Kidney epithelial cell (primary cell): ENCODE data around the gene ARID4A. TPM values are rescaled to one million over a fixed set of nuclear protein-coding genes. Genes with fewer than 3 reads are reported as not detected.
A peak's percentile ranks its signal among the peaks of the same experiment; 100 is the strongest.
"Not testable (repeated sequence)": the region's sequence is repeated elsewhere in the genome, so short reads cannot be mapped to it uniquely, and the experiment has no call there.

Source experiments
- DNase-seq: peaks from one replicate; pipeline ENCODE4 v3.0.0-alpha.2; 2010; ENCODE audit warnings: low read depth
- H3K27me3 ChIP-seq: 2 replicates; pipeline ENCODE4 v1.6.0; 2011; ENCODE audit warnings: low read length; ENCODE audit not compliant: control insufficient read depth, insufficient read depth
- H3K36me3 ChIP-seq: 2 replicates; pipeline ENCODE4 v1.5.1; 2011; ENCODE audit warnings: low read length; ENCODE audit not compliant: control insufficient read depth, insufficient read depth
- H3K4me3 ChIP-seq: 2 replicates; pipeline ENCODE4 v1.5.1; 2011; ENCODE audit warnings: low read depth, mild to moderate bottlenecking, control low read depth, low read length
- CTCF ChIP-seq: IDR thresholded peaks from 2 replicates; pipeline ENCODE4 v1.5.1; 2011; ENCODE audit warnings: mild to moderate bottlenecking, moderate library complexity, low read length, control low read depth, inconsistent platforms; ENCODE audit not compliant: insufficient read depth, poor library complexity, severe bottlenecking
- total RNA-seq: library from RNA; depleted of rRNA; stranded (reverse); fragments of >200 nt; gene quantifications from 2 replicates; pipeline ENCODE4 v1.2.3, GENCODE V29; 2015

ARID4A gene
- 4.4 and 4.6 TPM in 2 replicates for total RNA-seq

GRCh38 chr14:58298477-58299400 is at the start of gene ARID4A:
Gene ARID4A (plus strand): TSS chr14:58298555. CDS start chr14:58299855, 1,300 bp downstream.
- no peak for DNase-seq
- peak within 1 kb of the TSS; percentile 90 for H3K4me3 ChIP-seq
- no peaks in the 10 kb centered on the region for H3K36me3 ChIP-seq
- no peaks in the 10 kb centered on the region for H3K27me3 ChIP-seq
- no peak for TF ChIP-seq CTCF

GRCh38 chr14:58249611-58250010 is 48.7 kb upstream of the ARID4A start:
- Histone ChIP-seq H3K4me3 (no peak overlapping the region), H3K36me3 (no peaks in the 10 kb centered on the region), H3K27me3 (no peaks in the 10 kb centered on the region)
- TF ChIP-seq CTCF: no peak
- DNase-seq: no peak

- no peak for TF ChIP-seq CTCF
- Histone ChIP-seq H3K4me3 (no peak overlapping the region), H3K36me3 (no peaks in the 10 kb centered on the region), H3K27me3 (no peaks in the 10 kb centered on the region)
- no peak for DNase-seq
These were observed 40.2 kb upstream of the ARID4A start for GRCh38 chr14:58258156-58258555.

- not testable (repeated sequence) for DNase-seq, H3K27me3 ChIP-seq, H3K36me3 ChIP-seq, H3K4me3 ChIP-seq
These were observed 36.4 kb upstream of the ARID4A start for GRCh38 chr14:58262005-58262404.

- DNase-seq: no peak
- Histone ChIP-seq H3K36me3 (no peaks in the 10 kb centered on the region), H3K4me3 (no peak overlapping the region), H3K27me3 (no peaks in the 10 kb centered on the region)
- no peak for TF ChIP-seq CTCF
These were observed 33.0 kb upstream of the ARID4A start for GRCh38 chr14:58265401-58265800.

- Histone ChIP-seq H3K36me3 (no peaks in the 10 kb centered on the region), H3K4me3 (no peak overlapping the region), H3K27me3 (no peaks in the 10 kb centered on the region)
- DNase-seq: no peak
- TF ChIP-seq CTCF: no peak
These were observed 27.7 kb upstream of the ARID4A start for GRCh38 chr14:58270628-58271027.
